Measurements from ENCODE around the gene IL36RN. TPM values are rescaled to one million over a fixed set of nuclear protein-coding genes. Genes with fewer than 3 reads are reported as not detected.

The IL36RN gene
- total RNA-seq = not detected

- peaks cover 20% of the 10 kb centered on the region in 2 donors for H3K9me3 Mint-ChIP-seq
- no peak within 1 kb of the TSS for H3K27ac Mint-ChIP-seq
- ATAC-seq = no peak
- peaks cover 17 to 22% of the 10 kb centered on the region in 2 donors for H3K36me3 Mint-ChIP-seq
- DNase-seq (ENCODE audit: low spot score in 2 of 2) = no peak
These were observed at the start of gene IL36RN for GRCh38 chr2:113058998-113059960. Gene IL36RN (plus strand): TSS chr2:113059198. CDS start chr2:113059439, 241 bp downstream.

- H3K27ac Mint-ChIP-seq = no peak overlapping the region
- DNase-seq (ENCODE audit: low spot score in 2 of 2) (no peak), ATAC-seq (no peak)
- H3K36me3 Mint-ChIP-seq = peaks cover 0 to 6% of the 10 kb centered on the region in 2 donors
- peaks cover 0 to 13% of the 10 kb centered on the region in 2 donors for H3K9me3 Mint-ChIP-seq
These were observed 49.4 kb upstream of the IL36RN start for GRCh38 chr2:113009622-113010021.

- Mint-ChIP-seq H3K36me3 (peaks cover 0 to 6% of the 10 kb centered on the region in 2 donors), H3K27ac (no peak overlapping the region), H3K9me3 (peaks cover 0 to 13% of the 10 kb centered on the region in 2 donors)
- ATAC-seq (no peak), DNase-seq (ENCODE audit: low spot score in 2 of 2) (no peak)
These were observed 48.9 kb upstream of the IL36RN start for GRCh38 chr2:113010088-113010487.

- Mint-ChIP-seq H3K9me3 (peaks cover 0 to 9% of the 10 kb centered on the region in 2 donors), H3K36me3 (peaks cover 0 to 6% of the 10 kb centered on the region in 2 donors), H3K27ac (no peak overlapping the region)
- no peak for ATAC-seq
- DNase-seq (ENCODE audit: low spot score in 2 of 2) = no peak
These were observed 47.9 kb upstream of the IL36RN start for GRCh38 chr2:113011108-113011507.

GRCh38 chr2:113012436-113013335, 46.3 kb upstream of the IL36RN start:
- Mint-ChIP-seq H3K27ac (no peak overlapping the region), H3K36me3 (peaks cover 0 to 6% of the 10 kb centered on the region in 2 donors), H3K9me3 (peaks cover 0 to 16% of the 10 kb centered on the region in 2 donors)
- DNase-seq (ENCODE audit: low spot score in 2 of 2) (no peak), ATAC-seq (no peak)

GRCh38 chr2:113013336-113013661, 45.7 kb upstream of the IL36RN start:
- DNase-seq (ENCODE audit: low spot score in 2 of 2) = no peak
- Mint-ChIP-seq H3K9me3 (peaks cover 0 to 19% of the 10 kb centered on the region in 2 donors), H3K27ac (no peak overlapping the region), H3K36me3 (peaks cover 0 to 6% of the 10 kb centered on the region in 2 donors)
- no peak for ATAC-seq

GRCh38 chr2:113014067-113014466, 44.9 kb upstream of the IL36RN start:
- H3K9me3 Mint-ChIP-seq = peaks cover 0 to 26% of the 10 kb centered on the region in 2 donors
- DNase-seq (ENCODE audit: low spot score in 2 of 2) (no peak), ATAC-seq (no peak)
- H3K36me3 Mint-ChIP-seq = peaks cover 0 to 6% of the 10 kb centered on the region in 2 donors
- H3K27ac Mint-ChIP-seq = no peak overlapping the region

- ATAC-seq = no peak
- peaks cover 0 to 10% of the 10 kb centered on the region in 2 donors for H3K36me3 Mint-ChIP-seq
- peaks cover 6 to 26% of the 10 kb centered on the region in 2 donors for H3K9me3 Mint-ChIP-seq
- DNase-seq (ENCODE audit: low spot score in 2 of 2) = no peak
- H3K27ac Mint-ChIP-seq = no peak overlapping the region
These were observed 44.0 kb upstream of the IL36RN start for GRCh38 chr2:113015042-113015441.

GRCh38 chr2:113015655-113016054, 43.3 kb upstream of the IL36RN start:
- Mint-ChIP-seq H3K36me3 (peaks cover 0 to 10% of the 10 kb centered on the region in 2 donors), H3K27ac (no peak overlapping the region), H3K9me3 (peaks cover 6 to 25% of the 10 kb centered on the region in 2 donors)
- ATAC-seq = peak in 1 of 2 donors; percentile 67
- DNase-seq (ENCODE audit: low spot score in 2 of 2) = no peak

- ATAC-seq = no peak
- no peak overlapping the region for H3K27ac Mint-ChIP-seq
- no peak for DNase-seq (ENCODE audit: low spot score in 2 of 2)
- peaks cover 0 to 5% of the 10 kb centered on the region in 2 donors for H3K36me3 Mint-ChIP-seq
- H3K9me3 Mint-ChIP-seq = peaks cover 6 to 18% of the 10 kb centered on the region in 2 donors
These were observed 40.5 kb upstream of the IL36RN start for GRCh38 chr2:113018509-113018908.

GRCh38 chr2:113021312-113021711, 37.7 kb upstream of the IL36RN start:
- H3K36me3 Mint-ChIP-seq = peaks cover 0 to 5% of the 10 kb centered on the region in 2 donors
- ATAC-seq (no peak), DNase-seq (ENCODE audit: low spot score in 2 of 2) (no peak)
- H3K9me3 Mint-ChIP-seq = peaks cover 6 to 18% of the 10 kb centered on the region in 2 donors
- no peak overlapping the region for H3K27ac Mint-ChIP-seq

- Mint-ChIP-seq H3K27ac (no peak overlapping the region), H3K36me3 (no peaks in the 10 kb centered on the region), H3K9me3 (peaks cover 2 to 5% of the 10 kb centered on the region in 2 donors)
- ATAC-seq (no peak), DNase-seq (ENCODE audit: low spot score in 2 of 2) (no peak)
These were observed 34.2 kb upstream of the IL36RN start for GRCh38 chr2:113024764-113025163.

GRCh38 chr2:113025737-113026136, 33.3 kb upstream of the IL36RN start:
- no peaks in the 10 kb centered on the region for H3K36me3 Mint-ChIP-seq
- DNase-seq (ENCODE audit: low spot score in 2 of 2) (no peak), ATAC-seq (no peak)
- H3K9me3 Mint-ChIP-seq = peaks cover 0 to 5% of the 10 kb centered on the region in 2 donors
- H3K27ac Mint-ChIP-seq = no peak overlapping the region

GRCh38 chr2:113027691-113028090, 31.3 kb upstream of the IL36RN start:
- peaks cover 0 to 5% of the 10 kb centered on the region in 2 donors for H3K9me3 Mint-ChIP-seq
- no peaks in the 10 kb centered on the region for H3K36me3 Mint-ChIP-seq
- H3K27ac Mint-ChIP-seq = no peak overlapping the region
- no peak for ATAC-seq
- no peak for DNase-seq (ENCODE audit: low spot score in 2 of 2)

- H3K36me3 Mint-ChIP-seq = no peaks in the 10 kb centered on the region
- no peak for ATAC-seq
- peaks cover 0 to 5% of the 10 kb centered on the region in 2 donors for H3K9me3 Mint-ChIP-seq
- H3K27ac Mint-ChIP-seq = no peak overlapping the region
- no peak for DNase-seq (ENCODE audit: low spot score in 2 of 2)
These were observed 30.9 kb upstream of the IL36RN start for GRCh38 chr2:113028112-113028511.

GRCh38 chr2:113032737-113033136, 26.3 kb upstream of the IL36RN start:
- DNase-seq (ENCODE audit: low spot score in 2 of 2) (no peak), ATAC-seq (no peak)
- no peak overlapping the region for H3K27ac Mint-ChIP-seq
- no peaks in the 10 kb centered on the region for H3K36me3 Mint-ChIP-seq
- peaks cover 0 to 5% of the 10 kb centered on the region in 2 donors for H3K9me3 Mint-ChIP-seq

GRCh38 chr2:113034016-113034415, 25.0 kb upstream of the IL36RN start:
- Mint-ChIP-seq H3K27ac (no peak overlapping the region), H3K36me3 (no peaks in the 10 kb centered on the region), H3K9me3 (peaks cover 0 to 5% of the 10 kb centered on the region in 2 donors)
- DNase-seq (ENCODE audit: low spot score in 2 of 2) (no peak), ATAC-seq (no peak)

Data from activated naive CD4-positive, alpha-beta T cell treated with anti-CD3 and anti-CD28 coated beads, Interleukin-2, amount 50 U/mL, for 72 hours (primary cell).